Activated CD8-positive, alpha-beta memory T cell treated with anti-CD3 and anti-CD28 coated beads, Interleukin-2, amount 10 ng/mL, durations not matched to agents 7 days and 5 days (primary cell): ENCODE measurements around the gene LBHD1. TPM values are rescaled to one million over a fixed set of nuclear protein-coding genes. Genes with fewer than 3 reads are reported as not detected.
"Not testable (repeated sequence)": the region's sequence is repeated elsewhere in the genome, so short reads cannot be mapped to it uniquely, and the experiment has no call there.

ENCODE experiments used
- ATAC-seq: fragments of 150-1000 bp; cut with Tn5 transposase; one replicate; pipeline ENCODE4 v1.10.0; 2021; ENCODE audit warnings: moderate library complexity
- CTCF ChIA-PET: fragments of 350-600 bp; sonication (Branson Sonifier 250); formaldehyde crosslinking; loops from one replicate; lab custom pipeline; 2021; ENCODE audit warnings: antibody characterized with exemption; lab: Charles Lee
- DNase-seq: peaks from one replicate; pipeline ENCODE4 v3.0.0-alpha.2; 2020
- H3K27ac Mint-ChIP-seq: one replicate; pipeline ENCODE4 v1.8.0; 2021; ENCODE audit warnings: mild to moderate bottlenecking, mixed read lengths
- H3K27me3 Mint-ChIP-seq: one replicate; pipeline ENCODE4 v1.8.0; 2021; ENCODE audit warnings: mixed read lengths
- H3K36me3 Mint-ChIP-seq: one replicate; pipeline ENCODE4 v1.8.0; 2021; ENCODE audit warnings: mild to moderate bottlenecking, mixed read lengths
- H3K4me1 Mint-ChIP-seq: one replicate; pipeline ENCODE4 v1.8.0; 2021; ENCODE audit warnings: mixed read lengths
- H3K4me3 Mint-ChIP-seq: one replicate; pipeline ENCODE4 v1.8.0; 2021; ENCODE audit warnings: mild to moderate bottlenecking, moderate library complexity, mixed read lengths
- H3K9me3 Mint-ChIP-seq: one replicate; pipeline ENCODE4 v1.8.0; 2022; ENCODE audit warnings: low read depth, mixed read lengths
- total RNA-seq, 2 experiments: library from RNA; stranded (reverse); gene quantifications; one replicate each; pipeline ENCODE4 v1.2.3, GENCODE V29; 2021

LBHD1 gene
- total RNA-seq, 2 experiments from 2014 or later, result 17.7 to 27.5 TPM

DNA sequence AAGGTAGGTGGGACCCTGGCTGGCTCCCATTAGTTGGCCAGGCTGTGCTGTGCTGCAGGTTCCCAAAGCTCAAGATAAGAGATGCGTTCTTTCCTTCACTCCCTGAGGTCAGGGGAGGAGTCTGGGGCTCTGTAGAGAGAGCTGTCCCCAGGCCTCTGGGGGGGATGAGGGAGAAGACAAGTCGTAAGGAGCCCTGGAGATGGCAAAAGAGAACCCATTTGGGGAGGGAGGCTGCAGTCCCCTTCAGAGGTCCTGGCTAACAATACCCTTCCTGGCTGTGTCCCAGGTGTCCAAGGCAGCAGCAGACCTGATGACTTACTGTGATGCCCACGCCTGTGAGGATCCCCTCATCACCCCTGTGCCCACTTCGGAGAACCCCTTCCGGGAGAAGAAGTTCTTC lies 36.3 kb upstream of the LBHD1 start:
- Mint-ChIP-seq H3K27ac (peak overlapping the region; percentile 99), H3K27me3 (no peaks in the 10 kb centered on the region), H3K4me3 (peak overlapping the region; percentile 94), H3K9me3 (no peaks in the 10 kb centered on the region), H3K36me3 (peaks cover 22% of the 10 kb centered on the region), H3K4me1 (peaks cover 62% of the 10 kb centered on the region)
- peak; percentile 43 for DNase-seq
- CTCF ChIA-PET, result interaction anchor here (1.0 to 1.7 kb wide), 9 partner anchors 14 to 284 kb away, joined by 3 to 10 read pairs (median 3); partner anchors contain the start of genes EML3, MTA2, TMEM179B and TUT1
- ATAC-seq, result no peak

DNA sequence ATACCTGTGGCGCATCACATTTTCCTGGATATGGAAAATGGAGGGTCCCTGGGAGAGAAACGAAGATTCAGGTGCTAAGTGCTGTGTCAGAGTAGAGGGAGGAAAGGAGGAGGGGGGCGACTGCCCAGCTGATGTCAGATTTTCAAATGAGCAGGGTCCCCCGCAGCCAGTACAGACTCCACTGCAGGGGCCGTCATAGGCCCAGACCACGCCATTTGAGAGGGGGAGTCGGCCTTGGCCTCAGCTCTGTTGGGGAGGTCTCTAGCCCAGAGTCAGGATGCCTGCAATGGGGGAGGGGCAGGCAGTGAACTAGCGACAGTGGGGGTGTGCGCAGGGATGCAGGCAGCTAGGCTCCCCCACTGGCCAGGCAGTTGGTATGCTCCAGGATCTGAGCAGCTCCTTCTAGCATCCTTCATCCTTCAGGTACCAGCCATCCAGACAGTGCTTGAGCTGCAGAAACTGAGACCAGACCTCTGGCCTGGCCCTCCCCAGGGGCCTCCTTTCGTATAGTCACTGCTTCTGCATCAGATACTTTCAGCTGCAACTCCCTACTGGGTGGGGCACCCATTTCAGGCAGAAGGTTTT lies 35.3 kb upstream of the LBHD1 start, which contains the start of the genes BSCL2 and GNG3:
TSS of gene BSCL2 (minus strand) at position 148 of the 585 bp plus-strand sequence. CDS start 229 bp downstream, outside the sequence.
TSS of gene GNG3 (plus strand) at position 400 of the 585 bp plus-strand sequence. CDS start 620 bp downstream, outside the sequence.
- ATAC-seq, result no peak
- Mint-ChIP-seq H3K4me3 (peak within 1 kb of the TSS; percentile 94), H3K36me3 (peaks cover 18% of the 10 kb centered on the region), H3K9me3 (no peaks in the 10 kb centered on the region), H3K4me1 (peaks cover 55% of the 10 kb centered on the region), H3K27ac (peak within 1 kb of the TSS; percentile 99), H3K27me3 (no peaks in the 10 kb centered on the region)
- CTCF ChIA-PET, result interaction anchor here (0.9 to 1.8 kb wide), 8 partner anchors 8 to 95 kb away, joined by 3 to 10 read pairs (median 3); partner anchors contain the start of genes EML3, TMEM179B and ZBTB3
- DNase-seq, result peak; percentile 44

DNA sequence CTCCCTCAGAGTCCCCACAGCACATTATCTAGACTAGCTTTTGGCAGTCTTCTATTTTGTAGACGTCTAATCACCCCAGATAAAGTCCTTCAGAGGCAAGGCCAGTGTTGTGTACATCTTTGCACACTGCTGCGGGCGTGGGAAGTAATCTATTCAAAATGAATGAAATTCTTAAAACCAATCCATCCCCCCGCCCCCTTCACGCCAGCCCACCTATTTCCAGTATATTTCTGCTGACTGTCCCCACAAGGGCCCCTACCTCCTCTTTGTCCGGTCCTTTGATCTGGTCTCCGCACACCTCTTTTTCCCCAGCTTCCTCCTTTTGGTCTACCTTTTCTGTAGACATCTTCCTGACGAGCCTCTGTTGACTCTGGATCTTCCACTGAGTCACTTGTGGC lies 34.8 kb upstream of the LBHD1 start:
- H3K4me1 Mint-ChIP-seq, result peaks cover 54% of the 10 kb centered on the region
- DNase-seq, result no peak
- peaks cover 18% of the 10 kb centered on the region for H3K36me3 Mint-ChIP-seq
- CTCF ChIA-PET, result interaction anchor here (0.9 to 6.2 kb wide), 9 partner anchors 9 to 95 kb away, joined by 3 to 44 read pairs (median 4); partner anchors contain the start of genes LRRN4CL, TMEM179B and ZBTB3
- peak overlapping the region; percentile 88 for H3K4me3 Mint-ChIP-seq
- H3K9me3 Mint-ChIP-seq, result no peaks in the 10 kb centered on the region
- no peak for ATAC-seq
- H3K27me3 Mint-ChIP-seq, result no peaks in the 10 kb centered on the region
- peak overlapping the region; percentile 73 for H3K27ac Mint-ChIP-seq

DNA sequence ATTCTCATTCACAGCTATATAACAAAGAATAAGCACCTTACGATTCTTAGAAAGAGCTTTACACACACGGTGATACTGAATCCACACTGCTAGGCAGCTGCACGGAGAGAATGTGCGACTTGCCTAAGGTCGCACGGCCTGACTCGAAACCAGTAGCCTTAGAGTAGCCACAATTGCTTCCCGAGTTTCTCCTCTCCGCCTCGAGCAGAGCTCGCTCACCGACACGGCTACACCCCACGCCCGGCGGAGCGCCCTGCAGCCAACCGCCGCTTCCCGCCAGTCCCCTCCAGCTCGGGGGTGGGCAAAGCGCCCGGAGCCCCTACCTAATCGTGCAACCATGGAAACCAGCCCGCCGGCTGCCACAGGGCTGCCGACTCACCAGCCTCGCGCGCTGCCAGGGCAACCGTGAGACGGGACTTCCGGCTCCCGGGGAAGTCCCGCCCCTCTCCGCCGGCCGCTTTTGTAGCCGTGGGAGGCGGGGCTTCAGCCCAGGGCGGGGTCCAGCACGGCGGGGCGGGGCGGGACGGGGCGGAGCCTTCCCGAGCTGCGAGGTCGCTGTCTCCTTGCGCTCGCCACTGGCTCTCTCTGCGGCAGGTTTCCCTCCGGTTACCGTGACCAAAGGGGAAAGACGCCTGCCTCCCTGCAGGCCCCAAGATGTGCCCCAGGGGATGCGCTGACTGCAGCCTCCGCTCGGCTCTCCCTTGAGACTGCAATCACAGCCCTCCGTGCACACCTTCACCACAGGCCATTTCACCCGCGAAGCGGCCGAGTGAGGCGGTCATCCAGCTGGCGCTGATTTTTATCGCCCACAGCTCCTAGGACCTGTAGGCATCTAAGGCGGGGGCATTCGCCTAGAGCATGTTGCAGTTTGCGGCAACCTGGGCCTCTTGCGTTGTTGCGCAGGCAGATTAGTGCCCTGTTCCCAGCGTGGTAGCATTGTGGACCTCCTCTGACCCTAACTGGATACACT lies 34.1 kb upstream of the LBHD1 start:
- Mint-ChIP-seq H3K4me1 (peaks cover 51% of the 10 kb centered on the region), H3K27ac (peak overlapping the region; percentile 74), H3K9me3 (no peaks in the 10 kb centered on the region), H3K27me3 (no peaks in the 10 kb centered on the region), H3K4me3 (peak overlapping the region; percentile 88), H3K36me3 (peaks cover 20% of the 10 kb centered on the region)
- DNase-seq (peak; percentile 96), ATAC-seq (peak; percentile 76)
- CTCF ChIA-PET, result interaction anchor here (0.6 to 6.2 kb wide), 15 partner anchors 9 to 313 kb away, joined by 3 to 44 read pairs (median 4); partner anchors contain the start of genes C11orf98, CSKMT, LRRN4CL and SLC3A2

DNA sequence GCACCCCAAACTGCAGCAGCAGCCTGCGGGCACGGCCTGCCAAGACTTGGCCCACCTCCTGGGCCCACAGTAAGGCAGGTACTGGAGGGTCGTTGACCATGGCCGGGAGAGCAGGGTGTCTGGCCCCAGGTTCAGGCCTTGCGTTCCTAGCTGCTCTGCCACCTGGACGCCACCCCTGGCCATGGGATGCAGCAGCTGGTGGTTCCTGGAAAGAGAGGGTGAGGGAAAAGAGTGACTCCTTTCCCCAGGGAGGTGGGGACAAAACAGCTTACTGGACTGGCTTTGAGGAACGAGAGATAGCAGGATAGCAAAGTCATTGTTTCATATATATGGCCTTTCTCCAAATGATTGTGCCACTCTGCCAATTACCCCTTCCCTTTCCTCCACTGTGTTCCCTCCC lies 33.3 kb upstream of the LBHD1 start:
- H3K4me1 Mint-ChIP-seq, result peaks cover 47% of the 10 kb centered on the region
- CTCF ChIA-PET, result interaction anchor here (0.8 to 6.2 kb wide), 10 partner anchors 10 to 312 kb away, joined by 3 to 44 read pairs (median 5); partner anchors contain the start of genes C11orf98, CSKMT, LRRN4CL and TMEM179B
- no peak for ATAC-seq
- no peaks in the 10 kb centered on the region for H3K27me3 Mint-ChIP-seq
- H3K27ac Mint-ChIP-seq, result peak overlapping the region; percentile 74
- H3K4me3 Mint-ChIP-seq, result peak overlapping the region; percentile 88
- no peak for DNase-seq
- no peaks in the 10 kb centered on the region for H3K9me3 Mint-ChIP-seq
- peaks cover 19% of the 10 kb centered on the region for H3K36me3 Mint-ChIP-seq

DNA sequence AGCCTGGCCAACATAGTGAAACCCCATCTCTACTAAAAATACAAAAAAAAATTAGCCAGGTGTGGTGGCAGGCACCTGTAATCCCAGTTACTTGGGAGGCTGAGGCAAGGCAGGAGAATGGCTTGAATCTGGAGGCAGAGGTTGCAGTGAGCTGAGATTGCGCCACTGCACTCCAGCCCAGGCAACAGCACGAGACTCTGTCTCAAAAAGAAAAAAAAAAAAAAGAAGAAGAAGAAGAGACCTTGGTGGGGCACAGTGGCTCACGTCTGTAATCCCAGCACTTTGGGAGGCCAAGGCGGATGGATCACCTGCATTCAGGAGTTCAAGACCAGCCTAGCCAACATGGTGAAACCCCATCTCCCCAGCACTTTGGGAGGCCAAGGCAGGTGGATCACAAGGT lies 31.9 kb upstream of the LBHD1 start:
- peaks cover 15% of the 10 kb centered on the region for H3K36me3 Mint-ChIP-seq
- H3K4me1 Mint-ChIP-seq, result peaks cover 40% of the 10 kb centered on the region
- H3K27ac Mint-ChIP-seq, H3K27me3 Mint-ChIP-seq, H3K9me3 Mint-ChIP-seq, DNase-seq, ATAC-seq, H3K4me3 Mint-ChIP-seq: not testable (repeated sequence)
- CTCF ChIA-PET, result interaction anchor here (1.1 to 6.2 kb wide), 3 partner anchors 12 to 279 kb away, joined by 3 to 44 read pairs (median 14); partner anchors contain the start of gene LRRN4CL

DNA sequence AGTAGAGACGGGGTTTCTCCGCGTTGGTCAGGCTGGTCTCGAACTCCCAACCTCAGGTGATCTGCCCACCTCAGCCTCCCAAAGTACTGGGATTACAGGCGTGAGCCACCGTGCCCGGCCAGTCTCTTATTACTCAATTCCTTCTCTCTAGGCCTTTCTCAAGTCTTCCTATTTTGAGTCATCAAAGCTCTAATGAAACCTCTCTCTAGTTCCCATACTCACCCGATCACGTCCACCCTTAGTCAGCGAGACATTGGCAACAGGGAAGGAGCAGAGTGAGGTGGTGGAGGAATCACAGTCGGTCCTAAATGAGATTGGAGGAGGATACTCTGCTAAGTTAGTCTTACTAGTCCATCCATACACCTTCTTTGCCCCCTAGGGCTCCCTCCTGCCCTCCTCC lies 30.2 kb upstream of the LBHD1 start:
- Mint-ChIP-seq H3K27ac (peak overlapping the region; percentile 16), H3K9me3 (no peaks in the 10 kb centered on the region), H3K4me1 (peaks cover 25% of the 10 kb centered on the region), H3K4me3 (no peak overlapping the region), H3K36me3 (peaks cover 15% of the 10 kb centered on the region), H3K27me3 (no peaks in the 10 kb centered on the region)
- DNase-seq (no peak), ATAC-seq (no peak)
- CTCF ChIA-PET, result interaction anchor here (0.7 to 6.2 kb wide), 4 partner anchors 10 to 1163 kb away, joined by 3 to 44 read pairs (median 8); partner anchors contain the start of gene LRRN4CL

DNA sequence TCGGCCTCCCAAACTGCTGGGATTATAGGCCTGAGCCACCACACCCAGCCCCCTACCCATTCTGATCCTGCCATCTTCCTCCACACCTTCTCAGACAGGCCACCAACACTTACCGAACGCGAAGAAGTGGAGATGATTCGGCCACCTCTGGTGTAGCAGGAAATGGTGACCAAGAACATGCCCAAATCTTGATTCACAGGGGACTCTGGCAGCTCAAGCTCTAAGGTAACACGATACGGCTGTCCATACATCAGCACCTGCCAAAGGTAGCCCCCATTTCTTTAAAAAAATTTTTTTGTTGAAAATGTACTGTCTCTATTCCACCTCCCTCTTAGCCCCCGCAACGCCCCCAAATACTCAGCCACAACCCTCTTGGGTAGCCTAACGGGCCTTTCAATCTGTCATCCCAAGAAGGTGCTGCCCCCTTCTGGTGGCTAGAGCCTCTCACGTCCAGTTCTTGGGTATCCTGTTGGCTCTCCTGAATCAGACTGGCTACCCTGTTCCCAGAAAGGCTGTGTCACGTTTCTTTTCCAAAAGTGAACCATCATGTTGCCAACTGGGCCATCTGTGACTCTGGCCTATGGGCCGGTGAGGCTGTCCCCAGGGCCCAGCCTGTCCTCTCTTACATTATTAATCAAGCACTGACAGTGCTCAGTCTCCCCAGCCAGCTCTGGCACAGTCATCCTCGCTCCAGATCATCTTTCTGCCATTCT lies 22.5 kb upstream of the LBHD1 start:
- H3K4me1 Mint-ChIP-seq, result peaks cover 5% of the 10 kb centered on the region
- H3K9me3 Mint-ChIP-seq, result no peaks in the 10 kb centered on the region
- H3K36me3 Mint-ChIP-seq, result peaks cover 6% of the 10 kb centered on the region
- no peak overlapping the region for H3K4me3 Mint-ChIP-seq
- H3K27ac Mint-ChIP-seq, result no peak overlapping the region
- CTCF ChIA-PET, result interaction anchor here (0.6 to 5.5 kb wide), 46 partner anchors 9 to 313 kb away, joined by 3 to 44 read pairs (median 4); partner anchors contain the start of genes BSCL2, C11orf98, CSKMT and EEF1G
- DNase-seq (peak; percentile 85), ATAC-seq (peak; percentile 88)
- no peaks in the 10 kb centered on the region for H3K27me3 Mint-ChIP-seq

DNA sequence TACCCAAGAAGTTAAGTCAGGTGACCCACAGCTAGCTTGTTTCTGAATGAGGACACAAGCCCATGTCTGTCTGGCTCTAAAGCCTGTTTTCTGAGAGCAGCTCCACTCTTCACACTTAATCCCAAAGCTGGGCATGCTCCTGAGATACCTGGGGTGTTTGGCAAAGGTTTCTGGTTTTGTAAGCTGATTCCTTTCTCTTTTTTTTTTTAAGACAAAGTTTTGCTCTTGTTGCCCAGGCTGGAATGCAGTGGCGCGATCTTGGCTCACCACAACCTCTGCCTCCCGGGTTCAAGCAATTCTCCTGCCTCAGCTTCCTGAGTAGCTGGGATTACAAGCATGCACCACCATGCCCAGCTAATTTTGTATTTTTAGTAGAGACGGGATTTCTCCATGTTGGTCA lies 21.6 kb upstream of the LBHD1 start:
- not testable (repeated sequence) for H3K4me3 Mint-ChIP-seq, H3K27me3 Mint-ChIP-seq, H3K36me3 Mint-ChIP-seq, ATAC-seq, DNase-seq, H3K9me3 Mint-ChIP-seq, H3K4me1 Mint-ChIP-seq, H3K27ac Mint-ChIP-seq
- CTCF ChIA-PET, result interaction anchor here (0.6 to 5.5 kb wide), 27 partner anchors 10 to 312 kb away, joined by 3 to 44 read pairs (median 5); partner anchors contain the start of genes C11orf98, CSKMT, EML3 and HNRNPUL2

DNA sequence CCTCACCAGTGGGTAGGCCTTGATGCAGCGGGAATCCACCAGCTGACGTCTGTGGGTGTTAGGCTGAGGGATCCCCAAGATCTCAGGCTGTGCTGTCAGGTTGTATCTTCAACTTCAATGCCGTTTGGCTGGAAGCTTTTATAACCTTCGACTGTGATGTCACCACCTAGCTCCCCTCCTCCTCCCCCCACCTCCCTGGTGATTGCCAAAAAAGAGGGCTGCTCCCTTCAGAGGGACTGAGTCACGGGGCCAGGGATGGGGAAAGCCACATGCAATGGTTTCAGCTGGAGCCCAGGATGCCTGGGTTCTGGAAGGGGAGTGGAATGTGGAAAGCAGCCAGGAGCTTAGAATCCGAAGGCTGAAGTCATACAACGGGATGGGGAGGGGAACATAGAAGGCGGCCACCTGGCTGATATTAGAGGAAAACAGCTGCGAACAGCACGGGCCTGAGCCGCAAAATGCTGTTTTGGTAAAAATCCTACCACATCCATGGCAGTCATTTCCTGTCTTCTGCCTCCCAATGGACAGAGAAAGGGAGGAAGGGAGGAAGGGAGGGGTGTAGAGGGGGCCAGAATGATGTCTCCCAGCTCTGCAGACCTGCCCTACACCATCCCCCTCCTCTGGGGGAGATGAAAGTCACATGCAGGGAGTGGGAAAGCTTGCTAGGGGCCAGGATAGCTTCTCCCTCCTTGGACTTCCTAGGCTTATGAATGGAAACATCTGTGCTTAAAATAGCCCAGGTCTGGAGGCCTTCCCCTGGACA lies 17.5 kb upstream of the LBHD1 start, which contains the start of gene LRRN4CL:
TSS of gene LRRN4CL (minus strand) at position 110 of the 763 bp plus-strand sequence. CDS start 1,022 bp downstream, outside the sequence.
- H3K36me3 Mint-ChIP-seq, result peaks cover 8% of the 10 kb centered on the region
- H3K4me1 Mint-ChIP-seq, result peaks cover under 1% of the 10 kb centered on the region
- H3K4me3 Mint-ChIP-seq, result no peak within 1 kb of the TSS
- H3K9me3 Mint-ChIP-seq, result no peaks in the 10 kb centered on the region
- H3K27me3 Mint-ChIP-seq, result peaks cover 10% of the 10 kb centered on the region
- CTCF ChIA-PET, result interaction anchor here (1.2 to 5.5 kb wide), 6 partner anchors 9 to 265 kb away, joined by 3 to 44 read pairs (median 4); partner anchors contain the start of genes TUT1 and UQCC3
- no peak within 1 kb of the TSS for H3K27ac Mint-ChIP-seq
- no peak for ATAC-seq
- no peak for DNase-seq

DNA sequence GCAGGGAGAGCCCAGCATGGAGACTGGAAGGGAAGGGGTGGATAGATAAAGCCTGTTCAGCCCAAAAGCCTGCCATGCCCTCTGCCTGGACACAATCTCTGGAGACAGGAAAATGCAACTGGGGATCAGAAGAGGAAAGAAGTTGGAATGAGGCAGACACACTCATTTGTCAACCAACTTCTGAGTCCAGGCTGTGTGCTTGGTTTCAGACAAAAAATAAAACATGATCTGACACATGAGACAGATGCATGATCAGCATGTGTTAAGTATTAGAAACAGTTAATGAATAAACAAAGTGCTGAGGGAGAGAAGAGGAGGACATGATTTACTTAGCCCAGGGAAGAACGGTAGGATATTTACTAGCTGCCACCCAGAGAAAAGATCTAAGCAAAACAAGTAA lies 16.4 kb upstream of the LBHD1 start:
- no peak overlapping the region for H3K27ac Mint-ChIP-seq
- no peak overlapping the region for H3K4me3 Mint-ChIP-seq
- peaks cover 8% of the 10 kb centered on the region for H3K36me3 Mint-ChIP-seq
- CTCF ChIA-PET, result interaction anchor here (0.6 to 2.5 kb wide), 3 partner anchors 29 to 264 kb away, joined by 3 to 9 read pairs (median 3); no protein-coding TSS in a partner anchor
- peaks cover 10% of the 10 kb centered on the region for H3K27me3 Mint-ChIP-seq
- H3K4me1 Mint-ChIP-seq, result no peaks in the 10 kb centered on the region
- ATAC-seq, result no peak
- DNase-seq, result no peak
- H3K9me3 Mint-ChIP-seq, result no peaks in the 10 kb centered on the region
